Kidney epithelial cell (primary cell): ENCODE data around the gene CAPN11. TPM values are rescaled to one million over a fixed set of nuclear protein-coding genes. Genes with fewer than 3 reads are reported as not detected.

Experiments used
- DNase-seq: peaks from one replicate; pipeline ENCODE4 v3.0.0-alpha.2; 2010; ENCODE audit warnings: low read depth
- H3K27me3 ChIP-seq: 2 replicates; pipeline ENCODE4 v1.6.0; 2011; ENCODE audit warnings: low read length; ENCODE audit not compliant: control insufficient read depth, insufficient read depth
- H3K36me3 ChIP-seq: 2 replicates; pipeline ENCODE4 v1.5.1; 2011; ENCODE audit warnings: low read length; ENCODE audit not compliant: control insufficient read depth, insufficient read depth
- H3K4me3 ChIP-seq: 2 replicates; pipeline ENCODE4 v1.5.1; 2011; ENCODE audit warnings: low read depth, mild to moderate bottlenecking, control low read depth, low read length
- total RNA-seq: library from RNA; depleted of rRNA; stranded (reverse); fragments of >200 nt; gene quantifications from 2 replicates; pipeline ENCODE4 v1.2.3, GENCODE V29; 2015
- TF ChIP-seq, protein P1 (sequence below): IDR thresholded peaks from 2 replicates; pipeline ENCODE4 v1.5.1; 2011; ENCODE audit warnings: mild to moderate bottlenecking, moderate library complexity, low read length, control low read depth, inconsistent platforms; ENCODE audit not compliant: insufficient read depth, poor library complexity, severe bottlenecking

Gene CAPN11
- total RNA-seq, 1 donor from 2014 or later = not detected

DNA sequence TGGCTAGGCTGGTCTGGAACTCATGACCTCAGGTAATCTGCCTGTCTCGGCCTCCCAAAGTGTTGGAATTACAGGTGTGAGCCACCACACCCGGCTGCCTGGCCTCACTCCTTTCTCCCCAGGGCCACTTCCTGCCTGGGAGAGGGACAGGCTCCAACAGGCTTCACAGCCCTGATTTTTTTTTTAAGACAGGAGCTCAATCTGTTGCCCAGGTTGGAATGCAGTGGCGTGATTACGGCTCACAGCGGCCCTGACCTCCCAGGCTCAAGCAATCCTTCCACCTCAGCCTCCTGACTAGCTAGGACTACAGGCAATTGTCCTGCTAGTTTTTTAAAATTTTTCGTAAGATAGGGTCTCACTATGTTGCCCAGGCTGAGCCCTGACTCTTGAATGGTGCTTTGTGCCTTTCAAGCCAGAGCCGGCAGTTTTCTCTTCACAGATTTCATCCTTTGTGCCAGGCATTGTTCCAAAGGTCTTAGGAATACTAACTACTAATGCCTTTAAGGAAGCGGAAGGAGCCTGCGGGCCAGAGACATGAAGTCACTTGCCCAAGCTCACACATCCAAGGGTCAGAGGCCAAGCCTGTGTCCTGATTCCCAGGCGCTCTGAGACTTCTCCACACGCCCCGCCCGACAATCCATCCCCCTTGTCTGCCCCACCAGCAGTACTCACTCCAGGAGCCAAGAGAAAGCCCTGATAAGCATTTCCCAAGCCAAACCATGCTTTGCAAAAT is 19.2 kb downstream of the CAPN11 start:
- TF ChIP-seq, protein P1, sequence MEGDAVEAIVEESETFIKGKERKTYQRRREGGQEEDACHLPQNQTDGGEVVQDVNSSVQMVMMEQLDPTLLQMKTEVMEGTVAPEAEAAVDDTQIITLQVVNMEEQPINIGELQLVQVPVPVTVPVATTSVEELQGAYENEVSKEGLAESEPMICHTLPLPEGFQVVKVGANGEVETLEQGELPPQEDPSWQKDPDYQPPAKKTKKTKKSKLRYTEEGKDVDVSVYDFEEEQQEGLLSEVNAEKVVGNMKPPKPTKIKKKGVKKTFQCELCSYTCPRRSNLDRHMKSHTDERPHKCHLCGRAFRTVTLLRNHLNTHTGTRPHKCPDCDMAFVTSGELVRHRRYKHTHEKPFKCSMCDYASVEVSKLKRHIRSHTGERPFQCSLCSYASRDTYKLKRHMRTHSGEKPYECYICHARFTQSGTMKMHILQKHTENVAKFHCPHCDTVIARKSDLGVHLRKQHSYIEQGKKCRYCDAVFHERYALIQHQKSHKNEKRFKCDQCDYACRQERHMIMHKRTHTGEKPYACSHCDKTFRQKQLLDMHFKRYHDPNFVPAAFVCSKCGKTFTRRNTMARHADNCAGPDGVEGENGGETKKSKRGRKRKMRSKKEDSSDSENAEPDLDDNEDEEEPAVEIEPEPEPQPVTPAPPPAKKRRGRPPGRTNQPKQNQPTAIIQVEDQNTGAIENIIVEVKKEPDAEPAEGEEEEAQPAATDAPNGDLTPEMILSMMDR = no peak
- no peaks in the 10 kb centered on the region for H3K36me3 ChIP-seq
- H3K27me3 ChIP-seq = peaks cover under 1% of the 10 kb centered on the region
- H3K4me3 ChIP-seq = no peak overlapping the region
- DNase-seq = no peak

DNA sequence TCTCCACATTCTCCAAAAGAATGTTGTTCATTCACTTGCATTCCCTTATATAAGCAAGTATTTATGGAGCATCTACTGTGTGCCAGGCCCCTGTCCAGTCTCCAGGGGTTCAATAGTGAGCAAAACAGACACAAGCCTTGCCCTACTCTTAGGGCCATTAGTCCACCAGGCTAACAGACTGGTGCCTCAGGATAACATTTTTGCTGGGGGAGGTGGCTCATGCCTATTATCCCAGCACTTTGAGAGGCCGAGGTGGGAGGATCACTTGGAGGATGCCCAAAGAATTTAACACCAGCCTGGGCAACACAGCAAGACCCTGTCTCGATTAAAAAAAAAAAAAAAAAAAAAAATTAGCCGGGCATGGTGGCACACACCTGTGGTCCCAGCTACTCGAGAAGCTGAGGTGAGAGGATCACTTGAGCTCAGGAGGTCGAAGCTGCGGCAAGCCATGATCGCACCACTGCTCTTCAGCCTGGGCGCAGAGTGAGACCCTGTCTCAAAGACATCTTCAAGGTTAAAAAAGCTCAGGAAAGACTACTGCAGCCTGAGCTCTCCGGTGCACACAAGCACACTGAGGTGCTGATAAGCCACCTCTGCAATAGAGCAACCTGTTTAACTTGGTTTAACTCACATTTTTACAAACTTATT is 19.9 kb downstream of the CAPN11 start:
- Histone ChIP-seq H3K36me3 (no peaks in the 10 kb centered on the region), H3K4me3 (no peak overlapping the region), H3K27me3 (peaks cover 2% of the 10 kb centered on the region)
- DNase-seq = no peak
- TF ChIP-seq, protein P1 = no peak

DNA sequence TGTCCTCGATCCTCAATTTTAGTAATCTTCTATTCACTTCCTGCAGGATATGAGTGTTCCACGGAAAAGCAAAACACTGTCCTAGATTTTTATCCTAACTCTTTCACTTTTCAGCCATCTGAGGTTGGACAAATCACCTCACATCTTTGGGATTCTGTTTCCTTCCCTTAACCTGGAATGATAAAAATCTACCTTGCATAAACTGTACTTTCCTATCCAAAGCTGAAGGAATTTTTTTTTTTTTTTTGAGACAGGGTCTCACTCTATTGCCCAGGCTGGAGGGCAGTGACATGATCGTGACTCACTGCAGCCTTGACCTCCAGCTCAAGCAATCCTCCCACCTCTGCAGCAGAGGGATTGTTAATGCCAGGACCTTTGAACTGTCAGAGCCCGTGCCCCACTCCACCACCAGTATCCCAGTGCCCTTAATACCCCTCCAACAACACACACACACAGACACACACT is 20.5 kb downstream of the CAPN11 start:
- H3K27me3 ChIP-seq = peaks cover 2% of the 10 kb centered on the region
- no peak for DNase-seq
- TF ChIP-seq, protein P1 = no peak

DNA sequence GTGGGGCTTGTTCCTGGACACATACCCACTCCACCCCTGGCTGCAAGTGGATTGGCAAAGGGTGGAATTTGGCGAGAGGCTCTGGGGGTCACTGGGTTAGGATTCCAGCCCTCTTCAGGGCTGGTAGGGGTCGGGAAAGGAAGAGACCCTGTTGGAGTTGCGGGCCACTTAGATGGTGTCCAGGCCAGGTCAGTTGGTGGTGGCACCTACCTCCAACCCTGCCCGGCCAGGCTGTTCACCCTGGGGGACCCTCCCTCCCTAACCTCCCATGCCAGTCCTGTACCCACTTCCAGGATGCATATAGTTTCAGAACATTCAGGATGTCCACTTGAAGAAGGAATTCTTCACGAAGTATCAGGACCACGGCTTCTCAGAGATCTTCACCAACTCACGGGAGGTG is 21.0 kb downstream of the CAPN11 start:
- no peak for DNase-seq
- peaks cover 4% of the 10 kb centered on the region for H3K27me3 ChIP-seq
- TF ChIP-seq, protein P1 = no peak
- H3K36me3 ChIP-seq = no peaks in the 10 kb centered on the region
- no peak overlapping the region for H3K4me3 ChIP-seq

More for the DNA sequence above, 20.5 kb downstream of the CAPN11 start:
- Histone ChIP-seq H3K4me3 (no peak overlapping the region), H3K36me3 (no peaks in the 10 kb centered on the region)

DNA sequence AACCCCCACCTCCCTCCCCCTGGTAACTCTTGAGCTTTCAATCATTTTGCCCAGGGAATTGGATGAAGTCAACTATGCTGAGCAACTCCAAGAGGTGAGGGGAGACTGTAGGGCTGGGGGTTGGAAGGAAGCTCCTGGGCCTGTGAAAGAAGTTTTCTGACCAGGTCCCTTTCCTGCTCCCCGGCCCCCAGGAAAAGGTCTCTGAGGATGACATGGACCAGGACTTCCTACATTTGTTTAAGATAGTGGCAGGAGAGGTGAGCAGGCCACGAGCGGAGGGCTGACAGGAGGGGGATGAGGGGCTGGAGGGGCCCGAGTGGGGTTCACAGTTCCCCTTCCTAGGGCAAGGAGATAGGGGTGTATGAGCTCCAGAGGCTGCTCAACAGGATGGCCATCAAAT is 21.8 kb downstream of the CAPN11 start:
- DNase-seq = no peak
- no peaks in the 10 kb centered on the region for H3K36me3 ChIP-seq
- TF ChIP-seq, protein P1 = no peak
- H3K27me3 ChIP-seq = peaks cover 4% of the 10 kb centered on the region
- H3K4me3 ChIP-seq = no peak overlapping the region
